Nephron progenitor cell (in vitro differentiated cells): ENCODE data around the gene SLC20A1.
A peak's percentile ranks its signal among the peaks of the same experiment; 100 is the strongest.

Experiments
- DNase-seq: peaks from one replicate; pipeline ENCODE4 v3.0.0; 2021
- H3K27ac Mint-ChIP-seq: 2 replicates; pipeline ENCODE4 v1.8.0; 2021; ENCODE audit warnings: mild to moderate bottlenecking, moderate library complexity, mixed read lengths
- H3K27me3 Mint-ChIP-seq: 2 replicates; pipeline ENCODE4 v1.8.0; 2021; ENCODE audit warnings: mild to moderate bottlenecking, low read depth, mixed read lengths; ENCODE audit not compliant: poor library complexity
- H3K36me3 Mint-ChIP-seq: 2 replicates; pipeline ENCODE4 v1.8.0; 2021; ENCODE audit warnings: low read depth, mixed read lengths
- H3K4me1 Mint-ChIP-seq: 2 replicates; pipeline ENCODE4 v1.8.0; 2021; ENCODE audit warnings: mixed read lengths
- H3K4me3 Mint-ChIP-seq: 2 replicates; pipeline ENCODE4 v1.8.0; 2021; ENCODE audit warnings: mild to moderate bottlenecking, moderate library complexity, mixed read lengths
- H3K9me3 Mint-ChIP-seq: 2 replicates; pipeline ENCODE4 v1.8.0; 2021; ENCODE audit warnings: mild to moderate bottlenecking, moderate library complexity, mixed read lengths
- CTCF ChIP-seq: fragments of 200-600 bp; sonication (generic); IDR thresholded peaks from 2 replicates; pipeline ENCODE4 v1.5.0; 2021; ENCODE audit warnings: antibody characterized with exemption

The SLC20A1 gene

GRCh38 chr2:112680666-112681101 is 34.9 kb downstream of the SLC20A1 start:
- no peak overlapping the region for H3K27ac Mint-ChIP-seq
- no peak for DNase-seq
- TF ChIP-seq CTCF, result no peak
- peaks cover 16% of the 10 kb centered on the region for H3K4me1 Mint-ChIP-seq
- no peak overlapping the region for H3K4me3 Mint-ChIP-seq
- no peaks in the 10 kb centered on the region for H3K36me3 Mint-ChIP-seq
- peaks cover 23% of the 10 kb centered on the region for H3K27me3 Mint-ChIP-seq
- H3K9me3 Mint-ChIP-seq, result no peaks in the 10 kb centered on the region

- Mint-ChIP-seq H3K9me3 (no peaks in the 10 kb centered on the region), H3K27ac (no peak overlapping the region), H3K36me3 (no peaks in the 10 kb centered on the region), H3K4me3 (no peak overlapping the region), H3K4me1 (peaks cover 16% of the 10 kb centered on the region), H3K27me3 (peaks cover 23% of the 10 kb centered on the region)
- DNase-seq, result no peak
- no peak for TF ChIP-seq CTCF
These were observed 36.4 kb downstream of the SLC20A1 start for GRCh38 chr2:112682101-112682500.

- H3K4me1 Mint-ChIP-seq, result peaks cover 16% of the 10 kb centered on the region
- no peak for DNase-seq
These were observed 38.0 kb downstream of the SLC20A1 start for GRCh38 chr2:112683550-112684414.

GRCh38 chr2:112684415-112684775 is 38.7 kb downstream of the SLC20A1 start:
- Mint-ChIP-seq H3K4me3 (no peak overlapping the region), H3K27ac (no peak overlapping the region), H3K4me1 (peaks cover 16% of the 10 kb centered on the region)

More at GRCh38 chr2:112683550-112684414, 38.0 kb downstream of the SLC20A1 start:
- Mint-ChIP-seq H3K27me3 (peaks cover 19% of the 10 kb centered on the region), H3K27ac (no peak overlapping the region), H3K4me3 (peak overlapping the region; percentile 50), H3K36me3 (no peaks in the 10 kb centered on the region), H3K9me3 (no peaks in the 10 kb centered on the region)
- TF ChIP-seq CTCF, result no peak

GRCh38 chr2:112685271-112685884 is 39.6 kb downstream of the SLC20A1 start:
- peak; percentile 7 for TF ChIP-seq CTCF
- Mint-ChIP-seq H3K27me3 (peaks cover 19% of the 10 kb centered on the region), H3K27ac (no peak overlapping the region), H3K4me1 (peaks cover 16% of the 10 kb centered on the region), H3K36me3 (no peaks in the 10 kb centered on the region), H3K9me3 (no peaks in the 10 kb centered on the region), H3K4me3 (no peak overlapping the region)
- no peak for DNase-seq

More at GRCh38 chr2:112684415-112684775, 38.7 kb downstream of the SLC20A1 start:
- no peak for TF ChIP-seq CTCF
- no peak for DNase-seq
- H3K36me3 Mint-ChIP-seq, result no peaks in the 10 kb centered on the region
- no peaks in the 10 kb centered on the region for H3K9me3 Mint-ChIP-seq
- peaks cover 20% of the 10 kb centered on the region for H3K27me3 Mint-ChIP-seq
